Lung (tissue), 13 donors: Measurements from ENCODE around the gene TEP1. TPM values are rescaled to one million over a fixed set of nuclear protein-coding genes. Genes with fewer than 3 reads are reported as not detected.

Source experiments
- ATAC-seq: fragments of 200-7000 bp; cut with Tn5 transposase; one replicate; pipeline ENCODE4 v1.9.1; 2020; ENCODE audit warnings: moderate number of reproducible peaks; ENCODE audit not compliant: insufficient read depth, low FRiP score
- DNase-seq, 3 donors: peaks; one replicate each; pipeline ENCODE4 v3.0.0-alpha.2; 2013 to 2017
- H3K27ac ChIP-seq, 2 donors: one replicate each; pipeline ENCODE4 v1.5.1; 2013; ENCODE audit warnings: mild to moderate bottlenecking in 2 of 2, moderate library complexity in 2 of 2, control low read depth in 1 of 2, inconsistent platforms in 1 of 2, low read depth in 1 of 2, low read length in 1 of 2
- H3K27me3 ChIP-seq, 3 donors: one replicate each; pipeline ENCODE4 v1.5.1; 2013; ENCODE audit warnings: low read length in 2 of 3; ENCODE audit not compliant: control insufficient read depth in 3 of 3, insufficient read depth in 3 of 3
- H3K36me3 ChIP-seq, 4 donors: one replicate each; pipeline ENCODE4 v1.5.1; 2013; ENCODE audit warnings: low read length in 4 of 4, mild to moderate bottlenecking in 1 of 4, moderate library complexity in 1 of 4; ENCODE audit not compliant: control insufficient read depth in 4 of 4, insufficient read depth in 4 of 4
- H3K4me1 ChIP-seq, 5 donors: one replicate each; pipeline ENCODE4 v1.5.1; 2013; ENCODE audit warnings: low read length in 5 of 5, mild to moderate bottlenecking in 2 of 5, moderate library complexity in 1 of 5; ENCODE audit not compliant: control insufficient read depth in 5 of 5, insufficient read depth in 5 of 5
- H3K4me3 ChIP-seq: one replicate; pipeline ENCODE4 v1.5.1; 2013; ENCODE audit warnings: mild to moderate bottlenecking, control low read depth, moderate library complexity
- H3K9ac ChIP-seq, 2 donors: one replicate each; pipeline ENCODE4 v1.5.1; 2013; ENCODE audit warnings: low read length in 2 of 2, control low read depth in 1 of 2; ENCODE audit not compliant: insufficient read depth in 1 of 2
- H3K9me3 ChIP-seq, 4 donors: one replicate each; pipeline ENCODE4 v1.5.1; 2013; ENCODE audit warnings: low read length in 3 of 4, mild to moderate bottlenecking in 1 of 4, moderate library complexity in 1 of 4; ENCODE audit not compliant: control insufficient read depth in 4 of 4, insufficient read depth in 3 of 4
- CTCF ChIP-seq: IDR thresholded peaks from 2 replicates; pipeline ENCODE4 v1.5.1; 2012; ENCODE audit warnings: mild to moderate bottlenecking; ENCODE audit errors: control extremely low read depth, extremely low read depth
- WGBS, 2 donors: extraction: QIAGEN DNeasy Blood & Tissue Kit; methylation state at CpG; one replicate each; pipeline ENCODE4 v1.1.7; 2013; 5-methylcytosine and 5-hydroxymethylcytosine counted together
- polyA plus RNA-seq, 2 donors: library from polyadenylated mRNA; stranded (reverse); fragments of 200-250 nt; gene quantifications; one replicate each; pipeline ENCODE4 v1.2.1, GENCODE V29; 2013
- small RNA-seq: library from RNA; depleted of rRNA; stranded (forward); fragments of <200 nt; gene quantifications from one replicate; pipeline ENCODE3, GENCODE V24; 2014; ENCODE audit warnings: low replicate concordance
- total RNA-seq, 2 donors: library from RNA; depleted of rRNA in 1 of 2; stranded (reverse); fragments of >200 nt in 1 of 2; gene quantifications; one replicate each; pipeline ENCODE4 v1.2.1, GENCODE V29; 2014 to 2021
- donor health status: control.
- donor health status: control.
- donor health status: Bipolar disorder and iron deficiency.
- donor health status: healthy.
- donor health status: DM: yes; HTN: yes; CAD: no.

The TEP1 gene
- total and polyA plus RNA-seq, 4 donors = 15.7 to 44.7 (median 22.5) TPM

DNA sequence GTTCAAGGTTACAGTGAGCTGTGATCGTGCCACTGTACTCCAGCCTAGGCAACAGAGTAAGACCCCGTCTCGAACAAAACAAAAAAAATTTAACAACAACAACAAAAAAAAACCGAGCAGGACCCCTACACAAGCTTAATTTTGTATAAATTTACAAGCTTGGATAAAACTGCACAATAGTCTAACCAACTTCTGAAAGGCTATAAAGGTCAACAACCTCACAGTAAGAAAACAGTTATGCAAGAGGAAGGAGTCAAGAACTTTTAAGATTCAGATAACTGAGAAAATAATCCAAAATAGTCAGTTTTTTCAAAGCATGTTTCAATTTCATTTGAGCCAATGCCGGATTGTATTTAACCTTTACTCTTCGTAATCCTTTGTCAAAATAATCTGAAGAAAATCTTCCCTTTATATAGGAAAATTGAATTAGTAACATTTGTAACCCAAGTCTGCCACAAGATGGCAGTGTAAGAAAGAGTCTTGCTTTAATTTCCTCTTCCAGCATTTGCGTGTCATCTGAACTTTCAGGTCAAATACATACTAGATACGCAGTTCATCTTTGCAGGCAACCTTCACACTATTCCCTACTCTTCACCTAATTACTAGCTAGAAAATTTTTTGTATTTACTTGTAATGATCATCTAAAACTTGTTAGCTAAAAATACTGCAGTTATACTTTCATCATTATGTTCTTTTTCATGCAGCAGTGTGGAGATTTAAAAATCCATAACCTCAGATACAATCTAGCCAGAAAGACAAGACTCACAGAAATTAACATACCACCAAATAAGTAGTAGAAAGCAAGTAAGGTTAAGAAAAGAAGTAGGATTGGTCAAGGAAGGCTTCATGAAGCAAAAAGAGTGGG lies 86.1 kb downstream of the TEP1 start:
- H3K9ac ChIP-seq = peak overlapping the region in 1 of 2 donors; percentile 65
- peak; percentile 77 for ATAC-seq
- peak overlapping the region in 1 of 2 donors; percentile 33 for H3K27ac ChIP-seq

DNA sequence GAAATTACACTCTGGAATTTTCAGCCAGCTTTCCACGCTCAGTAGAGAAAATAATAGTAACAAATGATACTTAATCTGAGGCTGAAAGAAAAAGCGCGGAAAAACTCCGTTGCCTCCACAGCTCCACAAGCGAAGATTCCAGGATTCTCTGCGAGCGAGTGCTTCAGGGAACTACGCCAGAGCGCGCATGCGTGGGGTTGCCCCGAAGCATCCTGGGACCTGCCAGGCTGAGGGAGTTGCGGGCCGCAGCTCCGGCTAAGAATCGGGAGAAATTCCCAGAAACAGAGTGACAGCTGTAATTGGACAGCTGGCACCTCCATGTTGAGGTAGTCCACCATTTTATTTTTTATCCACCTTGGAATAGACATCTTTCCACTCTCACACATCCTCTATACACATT lies 95.6 kb downstream of the TEP1 start:
- Histone ChIP-seq H3K4me3 (no peak overlapping the region), H3K9me3 (no peaks in the 10 kb centered on the region), H3K4me1 (no peaks in the 10 kb centered on the region), H3K36me3 (peaks cover 10 to 36% (median 21%) of the 10 kb centered on the region in 4 donors), H3K27ac (no peak overlapping the region), H3K27me3 (no peaks in the 10 kb centered on the region), H3K9ac (no peak overlapping the region)
- ATAC-seq = no peak
- no peak for DNase-seq
- WGBS, 2 donors = 95 to 98% methylated on average over 16 of the region's 16 CpGs
- no peak for TF ChIP-seq CTCF

More for the DNA sequence above, 86.1 kb downstream of the TEP1 start:
- Histone ChIP-seq H3K4me3 (no peak overlapping the region), H3K36me3 (peaks cover 9 to 20% (median 14%) of the 10 kb centered on the region in 4 donors), H3K9me3 (no peaks in the 10 kb centered on the region), H3K4me1 (peaks cover 0 to 2% (median 0%) of the 10 kb centered on the region in 5 donors), H3K27me3 (no peaks in the 10 kb centered on the region)
- WGBS, 2 donors = 47 to 49% methylated on average over 8 of the region's 8 CpGs
- peak; percentile 63 for TF ChIP-seq CTCF
- DNase-seq = peak in 2 of 3 donors; percentile 83

Small RNA genes lying within 50 kb of the gene (small RNA-seq; reads per million reads assigned to genes)
- not detected for gene RNA5SP382
- 0.56 reads per million, percentile 65 among the genes with 10 or more reads in this experiment for gene SNORA79B
- 383 reads per million, percentile 99 among the genes with 10 or more reads in this experiment for gene SNORD126

Other genes with a start within 250 kb of the TEP1 start
- gene OR11G2, start 222.6 kb downstream of the TEP1 start, total RNA-seq = not detected
- not detected for gene OR11G2, start 222.6 kb downstream of the TEP1 start, polyA plus RNA-seq
- not detected for gene OR11H6, start 189.8 kb downstream of the TEP1 start, total RNA-seq
- gene OR11H6, start 189.8 kb downstream of the TEP1 start, polyA plus RNA-seq = not detected
- not detected for gene OR11H7, start 184.5 kb downstream of the TEP1 start, total RNA-seq
- not detected for gene OR11H7, start 184.5 kb downstream of the TEP1 start, polyA plus RNA-seq
- gene OR11H4, start 174.2 kb downstream of the TEP1 start, total RNA-seq = not detected
- not detected for gene OR11H4, start 174.2 kb downstream of the TEP1 start, polyA plus RNA-seq
- 10 to 100 TPM; 17.7 to 21.8 TPM for gene TTC5, start 107.5 kb downstream of the TEP1 start, total RNA-seq
- 10 to 100 TPM in 1 of 2 donors, 1 to 10 TPM in 1; 5.0 to 10.7 TPM for gene TTC5, start 107.5 kb downstream of the TEP1 start, polyA plus RNA-seq
- gene CCNB1IP1, start 80.2 kb downstream of the TEP1 start, total RNA-seq = 10 to 100 TPM; 28.9 to 89.1 TPM
- 10 to 100 TPM; 30.1 to 61.2 TPM for gene CCNB1IP1, start 80.2 kb downstream of the TEP1 start, polyA plus RNA-seq
- gene PARP2, start 69.9 kb downstream of the TEP1 start, total RNA-seq = 10 to 100 TPM; 15.3 to 17.7 TPM
- 10 to 100 TPM; 10.9 to 15.5 TPM for gene PARP2, start 69.9 kb downstream of the TEP1 start, polyA plus RNA-seq
- gene KLHL33, start 22.7 kb upstream of the TEP1 start, total RNA-seq = under 1 TPM; 0.25 to 0.51 TPM
- gene KLHL33, start 22.7 kb upstream of the TEP1 start, polyA plus RNA-seq = under 1 TPM; 0.03 to 0.08 TPM
- 10 to 100 TPM; 35.5 to 44.8 TPM for gene OSGEP, start 41.3 kb upstream of the TEP1 start, total RNA-seq
- gene OSGEP, start 41.3 kb upstream of the TEP1 start, polyA plus RNA-seq = 10 to 100 TPM; 43.5 to 54.1 TPM
- 100 to 1,000 TPM in 1 of 2 donors, 10 to 100 TPM in 1; 66.2 to 144 TPM for gene APEX1, start 41.7 kb upstream of the TEP1 start, total RNA-seq
- gene APEX1, start 41.7 kb upstream of the TEP1 start, polyA plus RNA-seq = 100 to 1,000 TPM in 1 of 2 donors, 10 to 100 TPM in 1; 95.8 to 159 TPM
- gene PIP4P1, start 47.9 kb upstream of the TEP1 start, total RNA-seq = 10 to 100 TPM; 22.2 to 35.6 TPM
- gene PIP4P1, start 47.9 kb upstream of the TEP1 start, polyA plus RNA-seq = 10 to 100 TPM; 27.4 to 46.7 TPM
- gene PNP, start 55.9 kb upstream of the TEP1 start, total RNA-seq = 10 to 100 TPM; 15.5 to 41.4 TPM
- gene PNP, start 55.9 kb upstream of the TEP1 start, polyA plus RNA-seq = 100 to 1,000 TPM in 1 of 2 donors, 10 to 100 TPM in 1; 32.7 to 119 TPM
- gene RNASE10, start 92.0 kb upstream of the TEP1 start, total RNA-seq = 1 to 10 TPM in 1 of 2 donors, not detected in 1; 1.2 TPM
- gene RNASE10, start 92.0 kb upstream of the TEP1 start, polyA plus RNA-seq = under 1 TPM in 1 of 2 donors, not detected in 1; 0.06 TPM
- not detected for gene RNASE9, start 147.5 kb upstream of the TEP1 start, total RNA-seq
- not detected for gene RNASE9, start 147.5 kb upstream of the TEP1 start, polyA plus RNA-seq
- gene RNASE11, start 174.5 kb upstream of the TEP1 start, total RNA-seq = not detected
- gene RNASE11, start 174.5 kb upstream of the TEP1 start, polyA plus RNA-seq = not detected
- not detected for gene RNASE12, start 177.9 kb upstream of the TEP1 start, total RNA-seq
- gene RNASE12, start 177.9 kb upstream of the TEP1 start, polyA plus RNA-seq = not detected
- not detected for gene OR6S1, start 228.2 kb upstream of the TEP1 start, total RNA-seq
- not detected for gene OR6S1, start 228.2 kb upstream of the TEP1 start, polyA plus RNA-seq